ENCODE measurements around the gene CD48. TPM values are rescaled to one million over a fixed set of nuclear protein-coding genes. Genes with fewer than 3 reads are reported as not detected.

CD48 gene
- total and polyA plus RNA-seq, 2 experiments from 2014 or later = not detected

GRCh38 chr1:160669276-160669675 lies 42.3 kb downstream of the CD48 start:
- Histone ChIP-seq H3K27ac (no peak overlapping the region), H3K9ac (no peak overlapping the region), H4K20me1 (ENCODE audit: insufficient read depth) (no peaks in the 10 kb centered on the region), H3K9me3 (ENCODE audit: low read depth) (no peaks in the 10 kb centered on the region), H3K4me1 (ENCODE audit: insufficient read depth) (no peaks in the 10 kb centered on the region), H2AFZ (no peak overlapping the region), H3K36me3 (ENCODE audit: low read depth) (no peaks in the 10 kb centered on the region), H3K79me2 (ENCODE audit: insufficient read depth) (no peaks in the 10 kb centered on the region), H3K9me2 (ENCODE audit: insufficient read depth) (no peaks in the 10 kb centered on the region), H3F3A (ENCODE audit: insufficient read depth) (no peaks in the 10 kb centered on the region), H3K4me3 (no peak overlapping the region), H3K4me2 (ENCODE audit: unreplicated experiment) (no peak overlapping the region), H3K27me3 (replicated peaks; ENCODE audit: insufficient read depth) (peaks cover 4% of the 10 kb centered on the region; the same call in 1 of the 2 replicates)
- DNase-seq = no peak
- TF ChIP-seq EZH2phosphoT487 (IDR thresholded peaks at IDR 0.05; ENCODE audit: insufficient read depth, low read depth) = no peak
- no peak for TF ChIP-seq EZH2 (IDR thresholded peaks at IDR 0.05; ENCODE audit: insufficient read depth, poor library complexity, severe bottlenecking)
- in situ Hi-C loops (cut with MboI) = no loop called here

DNA sequence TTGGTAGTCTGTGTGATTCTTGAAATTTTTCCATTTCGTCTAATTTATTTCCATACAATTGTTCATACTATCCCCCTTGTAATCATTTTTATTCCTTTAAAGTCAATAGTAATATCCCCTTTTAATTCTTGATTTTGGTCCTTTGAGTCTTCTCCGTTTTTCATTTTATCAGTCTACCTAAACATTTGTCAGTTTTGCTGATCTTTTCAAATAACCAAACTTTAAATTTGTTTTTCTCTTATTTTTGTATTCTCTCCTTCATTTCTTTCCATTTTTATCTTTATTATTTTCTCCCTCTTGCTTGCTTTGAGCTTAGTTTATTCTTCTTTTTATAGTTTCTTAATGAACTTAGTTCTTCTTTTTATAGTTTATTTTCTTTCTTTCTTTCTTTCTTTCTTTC lies 43.7 kb downstream of the CD48 start:
- H3K4me1 ChIP-seq (ENCODE audit: insufficient read depth) = no peaks in the 10 kb centered on the region
- H3K9me3 ChIP-seq (ENCODE audit: low read depth) = no peaks in the 10 kb centered on the region
- no peaks in the 10 kb centered on the region for H3K36me3 ChIP-seq (ENCODE audit: low read depth)
- H3K27ac ChIP-seq = no peak overlapping the region
- no peak overlapping the region for H2AFZ ChIP-seq
- H3K4me3 ChIP-seq = no peak overlapping the region
- in situ Hi-C loops (cut with MboI) = no loop called here
- H3K9me2 ChIP-seq (ENCODE audit: insufficient read depth) = no peaks in the 10 kb centered on the region
- H3K79me2 ChIP-seq (ENCODE audit: insufficient read depth) = no peaks in the 10 kb centered on the region
- no peak overlapping the region for H3K9ac ChIP-seq
- H3F3A ChIP-seq (ENCODE audit: insufficient read depth) = no peaks in the 10 kb centered on the region
- WGBS, 2 experiments (ENCODE audit: low coverage in 1 of 2, low lambda C conversion rate in 2 of 2, missing lambda C conversion rate in 2 of 2) = 10 to 12% methylated on average over 2 of the region's 2 CpGs
- H3K27me3 ChIP-seq (replicated peaks; ENCODE audit: insufficient read depth) = peaks cover 4% of the 10 kb centered on the region; the same call in 1 of the 2 replicates
- H3K4me2 ChIP-seq (ENCODE audit: unreplicated experiment) = no peak overlapping the region
- DNase-seq = no peak
- no peaks in the 10 kb centered on the region for H4K20me1 ChIP-seq (ENCODE audit: insufficient read depth)
- no peak for TF ChIP-seq EZH2phosphoT487 (IDR thresholded peaks at IDR 0.05; ENCODE audit: insufficient read depth, low read depth)
- TF ChIP-seq EZH2 (IDR thresholded peaks at IDR 0.05; ENCODE audit: insufficient read depth, poor library complexity, severe bottlenecking) = no peak

GRCh38 chr1:160666079-160666442 lies 45.6 kb downstream of the CD48 start:
- Histone ChIP-seq H3K27me3 (replicated peaks; ENCODE audit: insufficient read depth) (no peaks in the 10 kb centered on the region; the same call in 1 of the 2 replicates), H3K4me3 (no peak overlapping the region), H3K9me3 (ENCODE audit: low read depth) (no peaks in the 10 kb centered on the region), H3K9me2 (ENCODE audit: insufficient read depth) (no peaks in the 10 kb centered on the region), H3K27ac (no peak overlapping the region), H4K20me1 (ENCODE audit: insufficient read depth) (no peaks in the 10 kb centered on the region), H3K36me3 (ENCODE audit: low read depth) (no peaks in the 10 kb centered on the region), H3K79me2 (ENCODE audit: insufficient read depth) (no peaks in the 10 kb centered on the region), H3K4me2 (ENCODE audit: unreplicated experiment) (no peak overlapping the region), H2AFZ (no peak overlapping the region), H3F3A (ENCODE audit: insufficient read depth) (no peaks in the 10 kb centered on the region), H3K9ac (no peak overlapping the region), H3K4me1 (ENCODE audit: insufficient read depth) (no peaks in the 10 kb centered on the region)
- DNase-seq = no peak
- TF ChIP-seq EZH2 (IDR thresholded peaks at IDR 0.05; ENCODE audit: insufficient read depth, poor library complexity, severe bottlenecking) = no peak
- TF ChIP-seq EZH2phosphoT487 (IDR thresholded peaks at IDR 0.05; ENCODE audit: insufficient read depth, low read depth) = no peak
- in situ Hi-C loops (cut with MboI) = no loop called here
- WGBS, 2 experiments (ENCODE audit: low coverage in 1 of 2, low lambda C conversion rate in 2 of 2, missing lambda C conversion rate in 2 of 2) = 11 to 18% methylated on average over 3 of the region's 3 CpGs

DNA sequence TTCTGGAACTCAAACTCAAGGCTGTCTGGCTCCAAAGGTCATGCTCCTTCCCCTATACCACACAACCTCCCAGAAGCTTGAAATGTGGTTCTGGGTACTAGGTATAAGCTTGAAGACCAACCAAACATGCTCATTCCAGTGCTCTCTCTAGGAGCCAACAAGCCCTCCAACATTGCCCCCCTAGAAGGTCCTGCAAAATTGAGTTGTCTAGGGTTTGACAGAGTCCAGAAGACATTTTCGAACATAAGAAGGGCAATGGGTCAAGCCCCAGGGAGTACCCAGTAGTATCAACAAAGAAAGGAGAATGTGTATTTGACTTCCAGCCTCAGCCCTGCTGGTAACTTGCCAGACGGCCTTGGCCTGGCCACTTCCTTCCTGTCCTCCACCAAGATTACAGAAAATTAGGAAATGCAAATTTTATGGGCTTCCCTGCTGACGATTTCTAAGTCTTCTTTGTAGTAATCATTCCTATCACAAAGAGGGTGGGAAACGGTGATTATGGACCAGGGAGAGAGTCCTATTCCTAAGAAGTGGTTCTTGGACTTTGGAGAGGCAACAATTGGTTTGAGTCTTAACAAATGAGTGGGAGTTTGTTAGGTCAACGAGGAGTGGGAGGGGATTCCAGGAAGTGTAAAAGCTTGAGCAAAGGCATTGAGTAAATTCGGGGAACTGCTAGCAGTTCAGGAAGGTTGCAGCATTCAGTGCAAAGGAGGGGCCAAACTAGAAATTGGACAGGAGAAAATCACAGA lies 46.1 kb downstream of the CD48 start:
- H3K9me3 ChIP-seq (ENCODE audit: low read depth) = no peaks in the 10 kb centered on the region
- DNase-seq = no peak
- H3K27me3 ChIP-seq (replicated peaks; ENCODE audit: insufficient read depth) = no peaks in the 10 kb centered on the region
- H3K4me2 ChIP-seq (ENCODE audit: unreplicated experiment) = no peak overlapping the region
- no peaks in the 10 kb centered on the region for H3K9me2 ChIP-seq (ENCODE audit: insufficient read depth)
- 7 to 10% methylated on average over 6 of the region's 6 CpGs for WGBS, 2 experiments (ENCODE audit: low coverage in 1 of 2, low lambda C conversion rate in 2 of 2, missing lambda C conversion rate in 2 of 2)
- H3K27ac ChIP-seq = no peak overlapping the region
- H3K4me3 ChIP-seq = no peak overlapping the region
- no peaks in the 10 kb centered on the region for H3K4me1 ChIP-seq (ENCODE audit: insufficient read depth)
- no peaks in the 10 kb centered on the region for H4K20me1 ChIP-seq (ENCODE audit: insufficient read depth)
- in situ Hi-C loops (cut with MboI) = no loop called here
- H3K79me2 ChIP-seq (ENCODE audit: insufficient read depth) = no peaks in the 10 kb centered on the region
- H2AFZ ChIP-seq = no peak overlapping the region
- H3K9ac ChIP-seq = no peak overlapping the region
- H3F3A ChIP-seq (ENCODE audit: insufficient read depth) = no peaks in the 10 kb centered on the region
- TF ChIP-seq EZH2 (IDR thresholded peaks at IDR 0.05; ENCODE audit: insufficient read depth, poor library complexity, severe bottlenecking) = no peak
- no peak for TF ChIP-seq EZH2phosphoT487 (IDR thresholded peaks at IDR 0.05; ENCODE audit: insufficient read depth, low read depth)
- H3K36me3 ChIP-seq (ENCODE audit: low read depth) = no peaks in the 10 kb centered on the region
